Measurements from ENCODE around the gene CROCC. TPM values are rescaled to one million over a fixed set of nuclear protein-coding genes. Genes with fewer than 3 reads are reported as not detected.

CROCC gene
- total RNA-seq, 4 donors from 2014 or later: 19.5 to 63.8 (median 23.3) TPM

DNA sequence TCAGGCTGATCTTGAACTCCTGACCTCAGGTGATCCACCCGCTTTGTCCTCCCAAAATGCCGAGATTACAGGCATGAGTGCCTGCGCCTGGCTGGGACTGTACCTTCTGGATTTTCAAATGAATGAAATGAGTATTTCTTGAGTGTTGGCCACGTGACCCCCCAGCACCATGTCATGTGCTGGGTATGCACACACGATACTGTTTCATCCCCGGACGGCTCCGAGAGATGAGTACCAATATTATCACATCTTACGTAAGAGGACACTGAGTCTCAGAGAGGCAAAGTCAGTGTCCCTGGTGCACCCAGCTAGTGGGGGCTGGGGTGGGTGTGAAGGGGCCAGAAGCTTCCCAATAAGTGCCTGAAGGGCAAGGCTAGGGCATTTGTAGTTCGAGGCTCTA lies 780 bp upstream of the CROCC start:
- H3K4me3 ChIP-seq (ENCODE audit: low read depth, poor library complexity, severe bottlenecking): no peak overlapping the region
- no peak for TF ChIP-seq CTCF (IDR thresholded peaks at IDR 0.05)
- intact Hi-C loops (cut with DNase I; ENCODE audit: low total_unique reads): loop anchor here (10.0 kb wide), 1 partner anchor 306 kb away; the partner anchor contains the start of gene NBPF1
- no peak for DNase-seq (ENCODE audit: low spot score in 2 of 2)
- 86 to 92% methylated on average over 10 of the region's 10 CpGs for WGBS, 2 donors

DNA sequence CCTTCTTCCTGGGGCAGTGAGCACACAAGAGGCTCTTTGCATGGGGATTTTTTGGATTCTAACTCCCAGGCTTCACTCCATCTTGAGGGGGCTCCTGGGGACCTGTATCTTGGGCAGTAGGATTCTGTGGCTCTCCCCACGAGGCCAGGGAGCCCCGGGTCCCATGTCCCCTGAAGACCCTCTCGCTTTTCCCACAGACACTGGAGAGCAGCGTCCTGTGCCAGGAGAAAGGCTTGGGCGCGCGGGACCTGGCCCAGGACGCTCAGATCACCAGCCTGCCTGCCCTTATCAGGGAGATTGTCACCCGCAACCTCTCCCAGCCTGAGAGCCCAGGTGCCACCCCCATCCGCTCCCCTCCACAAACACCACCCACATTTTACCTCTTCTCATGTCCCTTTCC lies 735 bp downstream of the CROCC start:
- H3K4me3 ChIP-seq (ENCODE audit: low read depth, poor library complexity, severe bottlenecking): no peak overlapping the region
- no peak for TF ChIP-seq POLR2A (IDR thresholded peaks at IDR 0.05)
- TF ChIP-seq CTCF (IDR thresholded peaks at IDR 0.05): no peak
- DNase-seq (ENCODE audit: low spot score in 2 of 2): no peak
- WGBS, 2 donors: 91% methylated on average over 10 of the region's 10 CpGs
- intact Hi-C loops (cut with DNase I; ENCODE audit: low total_unique reads): loop anchor here (10.0 kb wide), 1 partner anchor 308 kb away; the partner anchor contains the start of gene NBPF1

DNA sequence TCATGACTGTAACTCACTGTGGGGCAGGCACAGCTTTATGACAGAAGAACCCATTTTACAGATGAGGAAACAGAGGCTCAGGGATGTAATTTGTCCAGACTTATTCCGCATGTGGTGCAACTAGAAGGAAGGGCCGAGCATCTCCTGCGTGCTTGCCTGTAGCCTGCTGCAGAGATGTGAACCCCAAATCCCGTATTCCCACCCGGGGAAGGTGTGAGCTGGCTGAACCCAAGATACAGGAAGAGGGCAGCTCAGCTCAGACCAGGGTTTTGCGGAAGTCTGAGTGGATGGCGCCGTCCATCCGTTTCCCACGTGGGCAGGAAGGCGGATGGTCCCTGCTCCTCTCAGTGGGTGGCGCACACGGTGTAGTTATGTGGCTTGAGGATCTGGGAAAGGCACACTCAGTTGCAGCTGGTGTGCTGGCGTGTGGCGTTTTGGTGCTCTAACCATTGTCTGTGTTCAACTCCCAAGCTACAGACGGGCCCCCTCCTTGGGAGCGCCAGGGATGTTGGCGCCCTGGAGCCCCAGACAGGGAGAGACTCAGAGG lies 1.2 kb downstream of the CROCC start:
- no peak for DNase-seq (ENCODE audit: low spot score in 2 of 2)
- intact Hi-C loops (cut with DNase I; ENCODE audit: low total_unique reads): loop anchor here (10.0 kb wide), 1 partner anchor 308 kb away; the partner anchor contains the start of gene NBPF1
- H3K4me3 ChIP-seq (ENCODE audit: low read depth, poor library complexity, severe bottlenecking): no peak overlapping the region
- TF ChIP-seq CTCF (IDR thresholded peaks at IDR 0.05): no peak
- no peak for TF ChIP-seq POLR2A (IDR thresholded peaks at IDR 0.05)
- WGBS, 2 donors: 84 to 90% methylated on average over 18 of the region's 18 CpGs

DNA sequence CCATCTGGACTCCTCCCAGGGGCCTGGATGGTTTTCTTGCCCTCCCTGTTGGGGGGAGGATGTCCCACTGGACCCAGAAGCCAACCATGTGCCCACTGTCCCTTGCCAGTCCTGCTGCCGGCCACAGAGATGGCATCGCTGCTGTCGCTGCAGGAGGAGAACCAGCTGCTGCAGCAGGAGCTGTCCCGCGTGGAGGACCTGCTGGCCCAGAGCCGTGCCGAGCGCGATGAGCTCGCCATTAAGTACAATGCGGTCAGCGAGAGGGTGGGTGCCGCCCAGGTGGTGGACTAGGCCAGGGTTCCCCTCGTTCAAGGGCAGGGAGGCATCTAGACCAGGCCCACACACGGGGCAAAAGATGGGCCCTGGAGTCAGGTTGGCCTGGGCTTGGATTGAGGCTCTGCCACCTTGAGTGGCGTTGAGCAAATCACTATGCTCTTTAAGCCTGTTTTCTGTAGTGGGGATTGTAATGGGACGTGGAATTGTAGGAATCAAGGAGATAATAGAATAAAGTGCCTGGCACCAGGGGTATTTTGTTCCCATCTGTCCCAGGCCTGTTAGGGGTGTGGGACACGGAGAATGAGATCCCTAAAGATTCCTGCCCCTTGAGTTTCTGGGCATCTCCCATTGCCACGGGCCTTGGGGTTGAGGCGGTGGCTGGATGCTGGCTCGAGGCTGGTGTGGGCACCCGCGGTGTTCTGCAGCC lies 2.6 kb downstream of the CROCC start:
- no peak for DNase-seq (ENCODE audit: low spot score in 2 of 2)
- no peak for TF ChIP-seq CTCF (IDR thresholded peaks at IDR 0.05)
- TF ChIP-seq POLR2A (IDR thresholded peaks at IDR 0.05): no peak
- intact Hi-C loops (cut with DNase I; ENCODE audit: low total_unique reads): loop anchor here (10.0 kb wide), 1 partner anchor 310 kb away; the partner anchor contains the start of gene NBPF1
- WGBS, 2 donors: 84 to 85% methylated on average over 23 of the region's 23 CpGs
- no peak overlapping the region for H3K4me3 ChIP-seq (ENCODE audit: low read depth, poor library complexity, severe bottlenecking)

- intact Hi-C loops (cut with DNase I; ENCODE audit: low total_unique reads): loop anchor here (10.0 kb wide), 1 partner anchor 310 kb away; the partner anchor contains the start of gene NBPF1
- no peak overlapping the region for H3K4me3 ChIP-seq (ENCODE audit: low read depth, poor library complexity, severe bottlenecking)
- WGBS, 2 donors: 77 to 79% methylated on average over 13 of the region's 13 CpGs
- DNase-seq (ENCODE audit: low spot score in 2 of 2): no peak
- TF ChIP-seq POLR2A (IDR thresholded peaks at IDR 0.05) (no peak), CTCF (IDR thresholded peaks at IDR 0.05) (no peak)
Measured at GRCh38 chr1:16924919-16925477, 3.3 kb downstream of the CROCC start.

Data from lower leg skin (tissue), 4 donors.